HG02840 (cell line): ENCODE results near the gene ARRB2.

Source experiments
- ATAC-seq: cut with Tn5 transposase; IDR thresholded peaks from one replicate; pipeline ENCODE4 v1.9.1; 2021; ENCODE audit warnings: mild to moderate bottlenecking, moderate library complexity, moderate number of reproducible peaks; ENCODE audit not compliant: unreplicated experiment, low FRiP score

Gene ARRB2

DNA sequence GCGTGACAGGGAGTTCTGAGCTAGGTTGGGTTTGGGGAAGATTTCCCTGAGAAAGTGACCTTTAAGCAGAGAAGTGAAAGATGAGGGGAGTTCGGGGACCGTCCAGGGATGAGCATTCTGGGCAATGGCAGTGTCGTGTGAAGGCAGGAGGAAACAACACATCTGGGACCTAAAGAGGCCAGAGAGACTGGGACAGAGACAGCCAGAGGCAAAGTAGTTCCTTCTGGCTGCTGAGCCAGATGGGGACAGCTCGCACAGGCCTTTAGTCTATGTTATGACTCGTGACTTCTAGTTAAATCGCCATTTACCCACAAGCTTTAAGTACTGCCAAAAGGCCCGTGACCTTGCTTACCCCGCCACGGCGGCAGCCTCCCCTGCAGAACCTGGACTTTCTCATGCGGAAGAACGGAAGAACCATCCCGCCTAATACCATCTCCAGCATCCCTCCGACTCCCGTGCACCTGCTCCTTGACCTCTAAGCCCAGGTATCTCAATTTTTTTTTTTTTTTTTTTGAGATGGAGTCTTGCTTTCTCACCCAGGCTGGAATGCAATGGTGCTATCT, 12.3 kb downstream of the ARRB2 start:
- no peak for ATAC-seq

DNA sequence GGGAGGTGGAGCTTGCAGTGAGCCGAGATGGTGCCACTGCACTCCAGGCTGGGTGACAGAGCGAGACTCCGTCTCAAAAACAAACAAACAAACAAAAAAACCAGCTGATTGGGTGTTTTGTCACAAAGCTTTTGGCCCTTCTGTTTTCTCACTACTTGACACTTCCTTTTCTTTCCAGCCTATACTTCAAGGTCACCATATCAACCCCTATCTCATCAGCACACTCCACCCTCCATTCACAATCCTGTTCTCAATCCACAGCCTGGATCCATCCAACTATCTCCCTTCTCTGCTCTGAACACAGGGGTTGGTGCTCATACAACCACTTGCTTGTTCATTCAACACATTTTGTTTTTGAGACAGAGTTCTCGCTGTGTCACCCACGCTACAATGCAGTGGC, 14.2 kb downstream of the ARRB2 start:
- ATAC-seq = no peak

DNA sequence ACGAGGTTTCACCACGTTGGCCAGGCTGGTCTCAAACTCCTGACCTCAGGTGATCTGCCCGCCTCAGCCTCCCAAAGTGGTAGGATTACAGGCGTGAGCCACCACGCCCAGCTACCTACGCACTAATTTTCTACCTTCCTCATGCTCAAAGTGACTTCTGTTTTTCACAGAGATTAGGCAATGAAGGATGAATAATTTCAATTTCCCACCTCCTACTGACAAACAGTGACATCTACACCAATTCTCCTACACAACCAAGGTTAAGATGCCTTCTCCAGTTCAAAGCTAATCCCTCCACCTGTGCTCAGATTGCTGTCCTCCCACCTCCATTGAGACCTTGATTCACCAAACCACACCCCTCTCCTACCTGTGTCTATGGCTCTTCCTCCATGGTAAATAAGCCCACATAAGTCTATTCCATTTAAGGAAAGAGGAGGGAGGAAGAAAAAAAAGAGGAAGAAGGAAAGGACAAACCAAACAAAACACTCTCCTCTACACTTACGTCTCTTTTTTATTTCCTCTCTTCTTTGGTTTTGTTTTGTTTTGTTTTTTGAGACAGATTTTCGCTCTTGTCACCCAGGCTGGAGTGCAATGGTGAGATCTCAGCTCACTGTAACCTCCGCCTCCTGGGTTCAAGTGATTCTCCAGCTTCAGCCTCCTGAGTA, 15.3 kb downstream of the ARRB2 start:
- no peak for ATAC-seq

GRCh38 chr17:4728124-4728523, 17.7 kb downstream of the ARRB2 start:
- no peak for ATAC-seq

DNA sequence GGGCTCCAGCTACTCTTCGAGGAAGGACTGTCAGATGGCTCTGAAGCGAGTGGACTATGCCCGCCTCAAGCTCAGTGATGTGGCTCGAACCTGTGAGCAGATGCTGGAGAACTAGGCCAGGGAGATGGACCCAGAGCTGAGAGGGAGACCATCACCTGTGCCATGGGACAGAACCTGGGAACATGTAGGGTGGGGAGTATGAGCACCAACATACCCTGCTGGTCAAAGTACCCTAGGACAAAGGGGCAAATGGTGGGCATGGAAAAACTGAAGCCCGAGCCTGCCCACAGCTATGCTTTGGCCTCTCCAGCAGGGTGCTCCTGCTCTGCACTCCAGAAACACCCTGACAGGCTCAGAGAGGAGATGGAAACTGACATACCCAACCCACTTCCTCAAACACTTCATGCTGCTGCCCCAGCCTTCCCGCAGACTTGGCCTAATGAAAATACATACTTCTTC, 22.7 kb downstream of the ARRB2 start:
- ATAC-seq = no peak

GRCh38 chr17:4734857-4735475, 24.5 kb downstream of the ARRB2 start:
- no peak for ATAC-seq

- no peak for ATAC-seq
Measured at GRCh38 chr17:4735876-4736651, 25.6 kb downstream of the ARRB2 start.

- no peak for ATAC-seq
Measured at GRCh38 chr17:4738136-4739121, 28.0 kb downstream of the ARRB2 start.

GRCh38 chr17:4739122-4740024, 28.9 kb downstream of the ARRB2 start, which contains the start of the genes CXCL16 and ZMYND15:
Gene CXCL16 (minus strand): TSS chr17:4739928. CDS start chr17:4739339, 589 bp downstream.
Gene ZMYND15 (plus strand): TSS chr17:4739833. CDS start chr17:4740549, 716 bp downstream.
- ATAC-seq = no peak

- ATAC-seq = no peak
Measured at GRCh38 chr17:4740025-4740351, 29.6 kb downstream of the ARRB2 start.

DNA sequence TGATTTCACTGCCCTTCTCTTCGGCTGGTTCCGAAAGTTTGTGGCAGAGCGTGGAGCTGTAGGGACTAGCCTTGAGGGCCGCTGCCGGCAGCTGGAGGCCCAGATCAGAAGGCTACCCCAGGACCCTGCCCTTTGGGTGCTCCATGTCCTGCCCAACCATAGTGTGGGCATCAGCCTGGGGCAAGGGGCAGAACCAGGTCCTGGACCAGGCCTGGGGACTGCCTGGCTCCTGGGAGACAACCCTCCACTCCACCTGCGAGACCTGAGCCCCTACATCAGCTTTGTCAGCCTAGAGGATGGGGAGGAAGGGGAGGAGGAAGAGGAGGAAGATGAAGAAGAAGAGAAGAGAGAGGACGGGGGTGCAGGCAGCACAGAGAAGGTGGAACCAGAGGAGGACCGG, 30.2 kb downstream of the ARRB2 start:
- ATAC-seq = no peak

- no peak for ATAC-seq
Measured at GRCh38 chr17:4741544-4741943, 31.1 kb downstream of the ARRB2 start.

DNA sequence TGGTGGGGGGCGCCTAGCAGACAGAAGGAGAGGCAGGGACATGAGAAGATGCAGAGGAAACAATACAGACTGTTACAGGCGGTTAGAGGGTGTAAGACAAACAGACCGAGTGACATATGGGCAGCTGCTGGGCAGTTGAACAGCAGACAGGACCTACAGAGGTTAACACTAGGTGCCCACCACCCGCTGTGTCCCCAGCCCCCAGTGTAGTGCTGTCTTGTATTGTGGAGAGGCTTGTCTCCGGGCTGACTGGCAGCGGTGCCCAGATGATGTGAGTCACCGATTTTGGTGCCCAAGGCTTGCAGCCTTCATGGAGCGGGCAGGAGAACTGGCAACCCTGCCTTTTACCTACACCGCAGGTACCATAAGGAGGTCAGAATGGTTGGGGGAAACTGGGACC, 31.7 kb downstream of the ARRB2 start:
- no peak for ATAC-seq

DNA sequence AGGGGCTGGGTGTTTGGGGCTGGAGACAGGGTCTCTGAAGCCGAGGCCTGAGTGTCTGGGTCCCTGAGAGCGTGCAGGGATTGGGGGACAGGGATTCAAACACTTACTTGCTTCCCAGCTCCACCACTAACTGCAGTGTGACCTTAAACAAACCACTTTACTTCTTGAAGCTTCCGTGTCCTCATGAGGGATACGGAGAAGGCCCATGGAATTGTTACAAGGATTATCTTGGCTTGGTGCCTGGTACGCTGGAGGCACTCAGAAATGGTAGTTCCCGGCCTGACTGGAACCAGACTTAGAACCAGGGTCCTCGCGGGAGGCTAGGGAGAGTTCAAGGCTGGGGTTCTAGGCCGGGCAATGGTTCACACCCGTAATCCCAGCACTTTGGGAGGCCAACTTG, 32.2 kb downstream of the ARRB2 start:
- ATAC-seq = no peak

DNA sequence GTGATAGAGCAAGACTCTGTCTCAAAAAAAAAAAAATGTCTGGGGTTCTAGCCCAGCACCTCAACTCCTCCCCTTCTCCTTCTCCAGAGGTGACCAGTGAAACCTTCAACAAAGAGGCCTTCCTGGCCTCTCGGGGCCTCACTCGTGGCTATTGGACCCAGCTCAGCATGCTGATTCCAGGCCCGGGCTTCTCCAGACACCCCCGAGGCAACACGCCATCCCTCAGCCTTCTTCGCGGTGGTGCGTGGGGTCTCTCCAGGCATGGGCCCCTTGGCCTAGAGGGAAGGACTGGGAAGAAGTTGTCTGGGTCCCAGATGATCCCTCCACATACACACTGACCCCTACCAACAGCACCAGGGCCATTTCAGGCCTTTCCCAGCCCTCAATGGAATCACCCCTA, 32.8 kb downstream of the ARRB2 start:
- ATAC-seq = no peak

DNA sequence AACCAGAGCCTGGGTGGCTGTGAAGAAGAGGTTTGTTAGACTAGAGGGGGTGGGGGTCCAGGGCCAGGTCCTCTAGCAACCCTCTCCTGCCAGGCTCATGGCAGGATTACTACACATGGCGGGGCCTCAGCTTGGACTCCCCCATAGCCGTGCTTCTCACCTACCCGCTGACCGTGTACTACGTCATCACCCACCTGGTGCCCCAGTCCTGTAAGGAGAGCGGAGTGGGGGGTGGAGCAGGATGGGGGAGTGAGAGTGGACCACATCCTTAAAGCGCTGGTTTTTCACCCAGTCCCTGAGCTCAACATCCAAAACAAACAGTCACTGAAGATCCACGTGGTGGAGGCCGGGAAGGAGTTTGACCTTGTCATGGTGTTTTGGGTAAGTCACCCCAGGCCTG, 33.5 kb downstream of the ARRB2 start:
- no peak for ATAC-seq

GRCh38 chr17:4744999-4745969, 34.9 kb downstream of the ARRB2 start:
- ATAC-seq = no peak

GRCh38 chr17:4747847-4748246, 37.4 kb downstream of the ARRB2 start:
- ATAC-seq = no peak
